Measurements from ENCODE around the gene LAGE3. TPM values are rescaled to one million over a fixed set of nuclear protein-coding genes. Genes with fewer than 3 reads are reported as not detected.

Gene LAGE3
- total RNA-seq, 1 donor from 2014 or later, result 20.0 TPM

- Histone ChIP-seq H3K4me2 (ENCODE audit: low read length) (no peak overlapping the region), H3K79me2 (ENCODE audit: insufficient read depth, low read length) (peaks cover 29% of the 10 kb centered on the region), H3K27ac (ENCODE audit: low read depth, low read length) (no peak overlapping the region), H3K4me3 (ENCODE audit: insufficient read depth, low read depth, low read length) (no peak overlapping the region), H4K20me1 (ENCODE audit: insufficient read depth, low read length) (peaks cover 21% of the 10 kb centered on the region), H3K4me1 (ENCODE audit: insufficient read depth, low read length) (no peaks in the 10 kb centered on the region), H3K36me3 (ENCODE audit: insufficient read depth, low read length) (no peaks in the 10 kb centered on the region), H3K27me3 (ENCODE audit: insufficient read depth, low read length) (no peaks in the 10 kb centered on the region), H3K9me3 (ENCODE audit: insufficient read depth, low read depth, low read length) (no peaks in the 10 kb centered on the region), H3K9ac (ENCODE audit: low read length) (no peak overlapping the region), H2AFZ (ENCODE audit: low read depth, low read length) (no peak overlapping the region)
- no peaks in the 10 kb centered on the region for H3K9me3 Mint-ChIP-seq (ENCODE audit: unreplicated experiment)
- TF ChIP-seq CTCF (IDR thresholded peaks at IDR 0.05; ENCODE audit: insufficient read depth, low read depth, low read length) (no peak), EZH2 (IDR thresholded peaks at IDR 0.05; ENCODE audit: insufficient read depth, low read length) (no peak)
- H3K27ac Mint-ChIP-seq (ENCODE audit: unreplicated experiment), result no peak overlapping the region
- H3K4me1 Mint-ChIP-seq (ENCODE audit: low read depth, unreplicated experiment), result peaks cover 16% of the 10 kb centered on the region
- peak; percentile 70 for FAIRE-seq
- H3K27me3 Mint-ChIP-seq (ENCODE audit: low read depth, unreplicated experiment), result no peaks in the 10 kb centered on the region
- peak overlapping the region; percentile 50 for H3K4me3 Mint-ChIP-seq (ENCODE audit: unreplicated experiment)
- H3K36me3 Mint-ChIP-seq (ENCODE audit: low read depth, unreplicated experiment), result no peaks in the 10 kb centered on the region
- no peak for DNase-seq (ENCODE audit: low read depth)
Observed at GRCh38 chrX:154430479-154430878, 48.6 kb downstream of the LAGE3 start.

GRCh38 chrX:154429711-154430110 lies 49.4 kb downstream of the LAGE3 start:
- FAIRE-seq, result no peak

More at GRCh38 chrX:154429711-154430110, 49.4 kb downstream of the LAGE3 start:
- Mint-ChIP-seq H3K36me3 (ENCODE audit: low read depth, unreplicated experiment) (no peaks in the 10 kb centered on the region), H3K4me1 (ENCODE audit: low read depth, unreplicated experiment) (peaks cover 16% of the 10 kb centered on the region), H3K4me3 (ENCODE audit: unreplicated experiment) (peak overlapping the region; percentile 82), H3K9me3 (ENCODE audit: unreplicated experiment) (no peaks in the 10 kb centered on the region), H3K27me3 (ENCODE audit: low read depth, unreplicated experiment) (no peaks in the 10 kb centered on the region), H3K27ac (ENCODE audit: unreplicated experiment) (no peak overlapping the region)
- no peaks in the 10 kb centered on the region for H3K9me3 ChIP-seq (ENCODE audit: insufficient read depth, low read depth, low read length)
- no peaks in the 10 kb centered on the region for H3K4me1 ChIP-seq (ENCODE audit: insufficient read depth, low read length)
- no peak for TF ChIP-seq CTCF (IDR thresholded peaks at IDR 0.05; ENCODE audit: insufficient read depth, low read depth, low read length)
- TF ChIP-seq EZH2 (IDR thresholded peaks at IDR 0.05; ENCODE audit: insufficient read depth, low read length), result no peak
- H2AFZ ChIP-seq (ENCODE audit: low read depth, low read length), result no peak overlapping the region
- peak overlapping the region; percentile 86 for H3K4me2 ChIP-seq (ENCODE audit: low read length)
- H3K4me3 ChIP-seq (ENCODE audit: insufficient read depth, low read depth, low read length), result peak overlapping the region; percentile 66
- H3K79me2 ChIP-seq (ENCODE audit: insufficient read depth, low read length), result peaks cover 29% of the 10 kb centered on the region
- H3K27me3 ChIP-seq (ENCODE audit: insufficient read depth, low read length), result no peaks in the 10 kb centered on the region
- H3K27ac ChIP-seq (ENCODE audit: low read depth, low read length), result no peak overlapping the region
- H3K9ac ChIP-seq (ENCODE audit: low read length), result no peak overlapping the region
- no peak for DNase-seq (ENCODE audit: low read depth)
- H4K20me1 ChIP-seq (ENCODE audit: insufficient read depth, low read length), result peaks cover 21% of the 10 kb centered on the region
- no peaks in the 10 kb centered on the region for H3K36me3 ChIP-seq (ENCODE audit: insufficient read depth, low read length)
